HepG2 (cell line): ENCODE measurements around the gene ZG16B. TPM values are rescaled to one million over a fixed set of nuclear protein-coding genes. Genes with fewer than 3 reads are reported as not detected.

Experiments
- ATAC-seq: fragments of 200-7000 bp; cut with Tn5 transposase; 3 replicates; pipeline ENCODE4 v1.9.1; 2020; ENCODE audit warnings: mild to moderate bottlenecking, moderate library complexity
- BruUV-seq: library from RNA; stranded (reverse); fragments of 400-500 nt; replicated peaks from 2 replicates; lab custom pipeline; 2021; lab: Mats Ljungman, UMichigan
- CTCF ChIA-PET: fragments of 300-600 bp; formaldehyde crosslinking; extraction: SDS; loops from one replicate; lab custom pipeline; 2021; ENCODE audit warnings: low total read pairs, inconsistent platforms, low intra/inter-chr PET ratio; lab: Yijun Ruan, JAX
- POLR2A ChIA-PET: fragments of 350-600 bp; sonication (Branson Sonifier 250); formaldehyde crosslinking; loops from one replicate; lab custom pipeline; 2020; ENCODE audit warnings: antibody characterized with exemption, inconsistent platforms; lab: Yijun Ruan, JAX
- DNase-seq: peaks from one replicate; pipeline ENCODE4 v3.0.0-alpha.2; 2015; ENCODE audit warnings: low spot score
- FAIRE-seq: peaks from 3 replicates; lab custom pipeline; 2011; peaks lifted over from hg19 to GRCh38; lab: Jason Lieb, UNC
- H2AFZ ChIP-seq: one replicate; pipeline ENCODE4 v1.6.1; 2011; ENCODE audit warnings: low read length, inconsistent platforms
- H3K27ac ChIP-seq: fragments of 300-600 bp; 3 replicates; pipeline ENCODE4 v1.8.0; 2011; ENCODE audit warnings: mixed run types, mild to moderate bottlenecking, mixed read lengths, low read length, inconsistent platforms; ENCODE audit not compliant: insufficient read depth; ENCODE audit errors: extremely low read length
- H3K27me3 ChIP-seq, 2 experiments: fragments of 200-600 bp in 1 of 2; 2 replicates in 1 of 2; 3 replicates in 1 of 2; pipeline versions ENCODE4 v1.6.0 to v1.8.0; 2011; ENCODE audit warnings: low read length in 2 of 2, mild to moderate bottlenecking in 2 of 2, moderate library complexity in 2 of 2, inconsistent platforms in 1 of 2; ENCODE audit not compliant: insufficient read depth in 2 of 2, control insufficient read depth in 1 of 2
- H3K36me3 ChIP-seq, 2 experiments: fragments of 200-600 bp in 1 of 2; replicated peaks in 1 of 2; 2 replicates in 1 of 2; 3 replicates in 1 of 2; pipeline versions ENCODE4 v1.5.1 to v1.8.0; 2011; ENCODE audit warnings: low read length in 2 of 2, inconsistent platforms in 1 of 2; ENCODE audit not compliant: insufficient read depth in 2 of 2, control insufficient read depth in 1 of 2
- H3K4me1 ChIP-seq: 2 replicates; pipeline ENCODE4 v1.5.1; 2012; ENCODE audit warnings: low read length, inconsistent platforms; ENCODE audit not compliant: insufficient read depth
- H3K4me2 ChIP-seq: 2 replicates; pipeline ENCODE4 v1.6.0; 2011; ENCODE audit warnings: low read depth, low read length, inconsistent platforms
- H3K4me3 ChIP-seq, 3 experiments: fragments of 200-600 bp in 1 of 3; sonication (generic), shearing (Covaris generic) in 1 of 3; replicated peaks in 1 of 3; 2 replicates each; pipeline ENCODE4 v1.5.1; 2011 to 2016; ENCODE audit warnings: low read length in 3 of 3, inconsistent platforms in 2 of 3, low read depth in 2 of 3, mild to moderate bottlenecking in 2 of 3, control low read depth in 1 of 3, mixed read lengths in 1 of 3; ENCODE audit not compliant: insufficient read depth in 1 of 3
- H3K79me2 ChIP-seq: one replicate; pipeline ENCODE4 v1.6.1; 2011; ENCODE audit warnings: low read length, inconsistent platforms; ENCODE audit not compliant: insufficient read depth
- H3K9ac ChIP-seq: 2 replicates; pipeline ENCODE4 v1.6.0; 2011; ENCODE audit warnings: mild to moderate bottlenecking, low read depth, low read length, inconsistent platforms; ENCODE audit not compliant: insufficient read depth
- H3K9me3 ChIP-seq: 2 replicates; pipeline ENCODE4 v1.5.1; 2012; ENCODE audit warnings: mild to moderate bottlenecking, low read length
- H4K20me1 ChIP-seq: 2 replicates; pipeline ENCODE4 v1.6.0; 2011; ENCODE audit warnings: inconsistent platforms, mild to moderate bottlenecking, low read length, moderate library complexity; ENCODE audit not compliant: insufficient read depth
- ELF4 ChIP-seq: sonication (generic); formaldehyde crosslinking; IDR thresholded peaks from 2 replicates; pipeline ENCODE4 v1.5.0; 2020; ENCODE audit warnings: missing genetic modification reagents, mild to moderate bottlenecking, moderate library complexity, borderline replicate concordance
- SCMH1 ChIP-seq: sonication (generic); formaldehyde crosslinking; IDR thresholded peaks from 2 replicates; pipeline ENCODE4 v1.9.0; 2021; ENCODE audit warnings: missing genetic modification reagents, mild to moderate bottlenecking, borderline replicate concordance
- ZC3H4 ChIP-seq: sonication (generic); formaldehyde crosslinking; IDR thresholded peaks from 2 replicates; pipeline ENCODE4 v1.4.0; 2020; ENCODE audit warnings: missing genetic modification reagents, borderline replicate concordance
- ZNF557 ChIP-seq: sonication (generic); formaldehyde crosslinking; IDR thresholded peaks from 2 replicates; pipeline ENCODE4 v1.4.0; 2020; ENCODE audit warnings: missing genetic modification reagents
- ZNF629 ChIP-seq: sonication (generic); formaldehyde crosslinking; conservative IDR thresholded peaks from 2 replicates; pipeline ENCODE4 v1.5.0; 2020; ENCODE audit warnings: missing genetic modification reagents
- WGBS: methylation state at CpG from one replicate; pipeline ENCODE4 v1.1.6; 2017; ENCODE audit warnings: low lambda C conversion rate; 5-methylcytosine and 5-hydroxymethylcytosine counted together
- in situ Hi-C: cut with HindIII; loops from 2 replicates; pipeline ENCODE4 v1.10.0; 2017; ENCODE audit warnings: low pct_unique_long_range_greater_than_20kb; ENCODE audit not compliant: extremely low pct_ligation_motif_present
- intact Hi-C: fragments of 100-400 bp; cut with micrococcal nuclease; formaldehyde crosslinking; loops from one replicate; pipeline ENCODE4 v1.10.0; 2022; ENCODE audit not compliant: unreplicated experiment
- polyA plus RNA-seq, 8 experiments: library from polyadenylated mRNA; depleted of rRNA in 3 of 8; stranded (reverse) in 7 of 8; unstranded in 1 of 8; fragments of >200 nt; fragmentation: Illumina TruSeq in 4 of 8; extraction: Trizol in 4 of 8; gene quantifications; 2 replicates each; pipeline versions ENCODE4 v1.2.1 to v1.2.3, GENCODE V29; 2011 to 2016; ENCODE audit warnings: low read depth in 4 of 8, missing spikeins in 1 of 8, mixed read lengths in 1 of 8; ENCODE audit not compliant: insufficient read depth in 1 of 8
- total RNA-seq, 5 experiments: library from RNA; depleted of rRNA; stranded (reverse); fragments of >200 nt; fragmentation: Illumina TruSeq; extraction: Trizol; gene quantifications; 2 replicates each; pipeline ENCODE4 v1.2.3, GENCODE V29; 2016; ENCODE audit warnings: low read depth in 1 of 5

ZG16B gene
- total and polyA plus RNA-seq, 2 of the 13 experiments (the other 11 are each of a cell fraction or from before 2014, with no cell fraction given) = 1.5 to 11.3 TPM

GRCh38 chr16:2818272-2818876 lies 11.7 kb upstream of the ZG16B start:
- no peaks in the 10 kb centered on the region for H3K9me3 ChIP-seq
- in situ Hi-C loops = no loop called here
- H4K20me1 ChIP-seq = no peaks in the 10 kb centered on the region
- no peak for DNase-seq
- ChIA-PET POLR2A (no interaction called here), CTCF (no interaction called here)
- H3K9ac ChIP-seq = no peak overlapping the region
- FAIRE-seq = no peak
- intact Hi-C loops = no loop called here
- ATAC-seq = no peak; the same call in 2 of the 3 replicates
- H3K79me2 ChIP-seq = no peaks in the 10 kb centered on the region
- H3K27me3 ChIP-seq = peaks cover 6 to 60% of the 10 kb centered on the region in 2 experiments
- no peak for TF ChIP-seq ZNF557
- no peak for TF ChIP-seq SCMH1 (CRISPR knock-in tag)
- no peak for TF ChIP-seq ELF4
- H3K27ac ChIP-seq = no peak overlapping the region
- H3K4me2 ChIP-seq = no peak overlapping the region
- no peak overlapping the region for H3K4me3 ChIP-seq
- peaks cover 32% of the 10 kb centered on the region for H3K4me1 ChIP-seq
- BruUV-seq = no TSS peak
- H2AFZ ChIP-seq = no peak overlapping the region
- 28% methylated on average over 9 of the region's 10 CpGs for WGBS
- H3K36me3 ChIP-seq = no peaks in the 10 kb centered on the region

GRCh38 chr16:2819179-2819938 lies 10.7 kb upstream of the ZG16B start:
- intact Hi-C loops = no loop called here
- POLR2A ChIA-PET = no interaction called here
- no peak for FAIRE-seq

More at GRCh38 chr16:2819179-2819938, 10.7 kb upstream of the ZG16B start:
- ATAC-seq = no peak
- no peaks in the 10 kb centered on the region for H3K9me3 ChIP-seq
- H3K36me3 ChIP-seq = no peaks in the 10 kb centered on the region
- in situ Hi-C loops = no loop called here
- WGBS = 44% methylated on average over 11 of the region's 18 CpGs
- H3K9ac ChIP-seq = no peak overlapping the region
- DNase-seq = no peak
- H3K4me1 ChIP-seq = peaks cover 32% of the 10 kb centered on the region
- no peak overlapping the region for H3K4me3 ChIP-seq
- TF ChIP-seq ZC3H4 (CRISPR knock-in tag) (no peak), ZNF629 (CRISPR knock-in tag) (peak; percentile 50; the same call in 1 of the 2 replicates)
- H2AFZ ChIP-seq = no peak overlapping the region
- H3K27ac ChIP-seq = no peak overlapping the region
- no peaks in the 10 kb centered on the region for H4K20me1 ChIP-seq
- BruUV-seq = no TSS peak
- CTCF ChIA-PET = no interaction called here
- no peak overlapping the region for H3K4me2 ChIP-seq
- H3K79me2 ChIP-seq = no peaks in the 10 kb centered on the region
- H3K27me3 ChIP-seq = peaks cover 6 to 65% of the 10 kb centered on the region in 2 experiments
